OCI-LY1 (cell line): Measurements from ENCODE around the gene LRP1.

Experiments
- H2AFZ ChIP-seq: fragments of 200-600 bp; sonication (generic), shearing (Covaris generic); 2 replicates; pipeline ENCODE4 v1.6.0; 2014; ENCODE audit warnings: antibody characterized with exemption, mild to moderate bottlenecking, low read length
- H3F3A ChIP-seq: fragments of 200-600 bp; sonication (generic), shearing (Covaris generic); 2 replicates; pipeline ENCODE4 v1.6.0; 2014; ENCODE audit warnings: mild to moderate bottlenecking, antibody characterized with exemption, low read length, moderate library complexity; ENCODE audit not compliant: insufficient read depth
- H3K27ac ChIP-seq: fragments of 200-600 bp; sonication (generic); 2 replicates; pipeline ENCODE4 v1.5.1; 2014; ENCODE audit warnings: low read length, mixed run types, mild to moderate bottlenecking, low read depth; ENCODE audit not compliant: poor library complexity, severe bottlenecking
- H3K27me3 ChIP-seq: fragments of 200-600 bp; sonication (generic); 2 replicates; pipeline ENCODE4 v1.6.0; 2014; ENCODE audit warnings: antibody characterized with exemption, mild to moderate bottlenecking, low read length, moderate library complexity; ENCODE audit not compliant: insufficient read depth
- H3K36me3 ChIP-seq: fragments of 200-600 bp; sonication (generic); 2 replicates; pipeline ENCODE4 v1.6.1; 2014; ENCODE audit warnings: mild to moderate bottlenecking, antibody characterized with exemption, low read length, moderate library complexity, mixed read lengths; ENCODE audit not compliant: insufficient read depth
- H3K4me1 ChIP-seq: fragments of 200-600 bp; sonication (generic); 2 replicates; pipeline ENCODE4 v1.5.1; 2014; ENCODE audit warnings: mild to moderate bottlenecking, low read length, moderate library complexity; ENCODE audit not compliant: insufficient read depth, severe bottlenecking
- H3K4me2 ChIP-seq: fragments of 200-600 bp; sonication (generic), shearing (Covaris generic); 2 replicates; pipeline ENCODE4 v1.6.1; 2014; ENCODE audit warnings: low read length
- H3K4me3 ChIP-seq: fragments of 200-600 bp; sonication (generic); 2 replicates; pipeline ENCODE4 v1.5.1; 2014; ENCODE audit warnings: low read length, low read depth, mild to moderate bottlenecking, mixed read lengths; ENCODE audit not compliant: poor library complexity, severe bottlenecking
- H3K79me2 ChIP-seq: fragments of 200-600 bp; shearing (Covaris generic); 2 replicates; pipeline ENCODE4 v1.6.1; 2016; ENCODE audit warnings: mixed run types, low read length, mixed read lengths; ENCODE audit not compliant: insufficient read depth
- H3K9ac ChIP-seq: fragments of 200-600 bp; sonication (generic), shearing (Covaris generic); 2 replicates; pipeline ENCODE4 v1.6.1; 2014; ENCODE audit warnings: mild to moderate bottlenecking, low read length, mixed read lengths
- H3K9me2 ChIP-seq: fragments of 200-600 bp; sonication (generic), shearing (Covaris generic); 2 replicates; pipeline ENCODE4 v1.6.1; 2014; ENCODE audit warnings: low read depth, mild to moderate bottlenecking, low read length, mixed read lengths
- H3K9me3 ChIP-seq: fragments of 200-600 bp; shearing (Covaris generic); 2 replicates; pipeline ENCODE4 v1.6.1; 2014; ENCODE audit warnings: low read length, mixed read lengths
- H4K20me1 ChIP-seq: fragments of 200-600 bp; sonication (generic), shearing (Covaris generic); 2 replicates; pipeline ENCODE4 v1.6.0; 2016; ENCODE audit warnings: mild to moderate bottlenecking, low read length; ENCODE audit not compliant: insufficient read depth
- EZH2 ChIP-seq: fragments of 200-600 bp; sonication (generic), shearing (Covaris generic); IDR thresholded peaks from 2 replicates; pipeline ENCODE4 v1.8.0; 2017; ENCODE audit warnings: borderline replicate concordance, mixed run types, mild to moderate bottlenecking, antibody characterized with exemption, low read length, moderate library complexity, mixed read lengths
- TF ChIP-seq, protein P1 (sequence below): fragments of 200-600 bp; sonication (generic), shearing (Covaris generic); IDR thresholded peaks from 2 replicates; pipeline ENCODE4 v1.5.1; 2017; ENCODE audit warnings: mild to moderate bottlenecking, antibody characterized with exemption, low read length, moderate library complexity, mixed read lengths

LRP1 gene

DNA sequence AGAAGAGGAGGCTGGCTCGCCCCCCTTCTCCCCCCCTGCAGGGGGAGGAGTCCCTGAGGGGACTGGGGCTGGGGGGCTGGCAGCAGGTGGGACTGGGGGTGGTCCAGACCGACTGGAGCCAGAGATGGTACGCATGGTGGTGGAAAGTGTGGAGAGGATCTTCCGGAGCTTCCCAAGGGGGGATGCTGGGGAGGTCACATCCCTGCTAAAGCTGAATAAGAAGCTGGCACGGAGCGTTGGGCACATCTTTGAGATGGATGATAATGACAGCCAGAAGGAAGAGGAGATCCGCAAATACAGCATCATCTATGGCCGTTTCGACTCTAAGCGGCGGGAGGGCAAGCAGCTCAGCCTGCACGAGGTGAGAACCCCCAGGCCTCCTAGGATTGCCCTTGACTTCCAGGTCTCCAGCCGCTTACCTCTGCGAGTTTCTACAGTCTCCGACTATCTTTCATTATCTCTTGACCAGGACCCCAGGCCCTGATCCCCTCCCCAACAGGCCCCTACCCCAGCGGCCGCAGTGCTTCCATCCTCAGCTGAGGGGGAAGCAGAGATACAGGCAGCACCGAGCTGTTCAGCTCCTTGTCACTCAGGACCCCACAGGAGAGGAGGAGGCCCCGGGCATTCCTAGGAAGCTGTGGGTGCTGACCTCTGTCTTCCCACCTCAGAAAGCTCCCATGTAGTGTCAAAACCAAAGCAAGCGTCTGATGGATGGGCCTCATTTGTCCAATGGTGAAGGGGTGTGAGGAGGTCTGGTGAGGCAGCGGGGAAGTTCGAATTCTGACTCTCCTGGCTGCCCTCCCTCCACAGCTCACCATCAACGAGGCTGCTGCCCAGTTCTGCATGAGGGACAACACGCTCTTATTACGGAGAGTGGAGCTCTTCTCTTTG, 36.4 kb upstream of the LRP1 start:
- no peaks in the 10 kb centered on the region for H3K9me2 ChIP-seq
- no peaks in the 10 kb centered on the region for H3K27me3 ChIP-seq
- H3K9ac ChIP-seq: no peak overlapping the region
- H3K4me3 ChIP-seq: no peak overlapping the region
- H3K9me3 ChIP-seq: no peaks in the 10 kb centered on the region
- peaks cover 34% of the 10 kb centered on the region for H3K4me1 ChIP-seq
- H3K36me3 ChIP-seq: peaks cover 23% of the 10 kb centered on the region; the same call in 1 of the 2 replicates
- H3K27ac ChIP-seq: no peak overlapping the region
- TF ChIP-seq, protein P1, sequence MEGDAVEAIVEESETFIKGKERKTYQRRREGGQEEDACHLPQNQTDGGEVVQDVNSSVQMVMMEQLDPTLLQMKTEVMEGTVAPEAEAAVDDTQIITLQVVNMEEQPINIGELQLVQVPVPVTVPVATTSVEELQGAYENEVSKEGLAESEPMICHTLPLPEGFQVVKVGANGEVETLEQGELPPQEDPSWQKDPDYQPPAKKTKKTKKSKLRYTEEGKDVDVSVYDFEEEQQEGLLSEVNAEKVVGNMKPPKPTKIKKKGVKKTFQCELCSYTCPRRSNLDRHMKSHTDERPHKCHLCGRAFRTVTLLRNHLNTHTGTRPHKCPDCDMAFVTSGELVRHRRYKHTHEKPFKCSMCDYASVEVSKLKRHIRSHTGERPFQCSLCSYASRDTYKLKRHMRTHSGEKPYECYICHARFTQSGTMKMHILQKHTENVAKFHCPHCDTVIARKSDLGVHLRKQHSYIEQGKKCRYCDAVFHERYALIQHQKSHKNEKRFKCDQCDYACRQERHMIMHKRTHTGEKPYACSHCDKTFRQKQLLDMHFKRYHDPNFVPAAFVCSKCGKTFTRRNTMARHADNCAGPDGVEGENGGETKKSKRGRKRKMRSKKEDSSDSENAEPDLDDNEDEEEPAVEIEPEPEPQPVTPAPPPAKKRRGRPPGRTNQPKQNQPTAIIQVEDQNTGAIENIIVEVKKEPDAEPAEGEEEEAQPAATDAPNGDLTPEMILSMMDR: no peak
- TF ChIP-seq EZH2: no peak
- no peaks in the 10 kb centered on the region for H3K79me2 ChIP-seq
- no peak overlapping the region for H3K4me2 ChIP-seq
- no peaks in the 10 kb centered on the region for H4K20me1 ChIP-seq
- 0 out of 2 replicates have a peak, but pooled peaks cover 6% of the 10 kb centered on the region for H3F3A ChIP-seq
- no peak overlapping the region for H2AFZ ChIP-seq

GRCh38 chr12:57092529-57092862, 35.8 kb upstream of the LRP1 start:
- Histone ChIP-seq H2AFZ (no peak overlapping the region), H4K20me1 (no peaks in the 10 kb centered on the region), H3K9ac (no peak overlapping the region), H3K4me2 (no peak overlapping the region), H3K4me1 (peaks cover 34% of the 10 kb centered on the region), H3F3A (0 out of 2 replicates have a peak, but pooled peaks cover 6% of the 10 kb centered on the region), H3K27me3 (no peaks in the 10 kb centered on the region), H3K9me2 (no peaks in the 10 kb centered on the region), H3K27ac (no peak overlapping the region), H3K79me2 (no peaks in the 10 kb centered on the region), H3K36me3 (peaks cover 29% of the 10 kb centered on the region; the same call in 1 of the 2 replicates), H3K9me3 (no peaks in the 10 kb centered on the region), H3K4me3 (no peak overlapping the region)
- no peak for TF ChIP-seq EZH2
- TF ChIP-seq, protein P1: no peak

DNA sequence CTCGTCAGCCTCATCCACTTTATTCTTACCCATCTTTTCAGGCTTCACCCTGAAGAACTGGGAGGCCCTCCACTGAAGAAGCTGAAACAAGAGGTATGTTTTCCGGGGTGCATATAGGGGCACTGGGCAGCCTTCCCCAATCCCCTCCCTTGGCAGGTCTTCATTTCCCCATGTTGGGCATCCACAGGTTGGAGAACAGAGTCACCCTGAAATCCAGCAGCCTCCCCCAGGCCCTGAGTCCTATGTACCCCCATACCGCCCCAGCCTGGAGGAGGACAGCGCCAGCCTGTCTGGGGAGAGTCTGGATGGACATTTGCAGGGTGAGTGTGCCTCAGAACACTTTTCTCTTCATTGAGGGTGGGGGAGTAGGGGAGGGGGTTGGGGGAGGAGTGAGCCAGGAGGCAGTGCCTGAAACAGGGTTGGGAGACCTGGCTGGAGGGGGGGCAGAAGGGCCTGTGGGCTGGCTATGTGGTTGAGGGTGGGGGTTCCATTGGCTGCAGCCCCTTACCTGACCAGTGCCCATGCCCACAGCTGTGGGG, 35.3 kb upstream of the LRP1 start:
- Histone ChIP-seq H3K79me2 (no peaks in the 10 kb centered on the region), H3K36me3 (peaks cover 33% of the 10 kb centered on the region; the same call in 1 of the 2 replicates)

More for the DNA sequence above, 35.3 kb upstream of the LRP1 start:
- H3F3A ChIP-seq: 0 out of 2 replicates have a peak, but pooled peaks cover 5% of the 10 kb centered on the region
- H3K4me1 ChIP-seq: peaks cover 31% of the 10 kb centered on the region
- H4K20me1 ChIP-seq: no peaks in the 10 kb centered on the region
- no peaks in the 10 kb centered on the region for H3K9me3 ChIP-seq
- no peak overlapping the region for H3K4me2 ChIP-seq
- H3K9ac ChIP-seq: no peak overlapping the region
- no peaks in the 10 kb centered on the region for H3K9me2 ChIP-seq
- H2AFZ ChIP-seq: no peak overlapping the region
- H3K27me3 ChIP-seq: no peaks in the 10 kb centered on the region
- no peak overlapping the region for H3K4me3 ChIP-seq
- H3K27ac ChIP-seq: no peak overlapping the region
- TF ChIP-seq EZH2: no peak
- TF ChIP-seq, protein P1: no peak
